ENCODE data around the gene RRAS2.
"Not testable (repeated sequence)": the region's sequence is repeated elsewhere in the genome, so short reads cannot be mapped to it uniquely, and the experiment has no call there.

Gene RRAS2

GRCh38 chr11:14357881-14358728, 878 bp downstream of the RRAS2 start:
- H3K27me3 ChIP-seq (ENCODE audit: insufficient read depth, poor library complexity, severe bottlenecking) = no peaks in the 10 kb centered on the region
- peak; percentile 75 for DNase-seq (ENCODE audit: low spot score)
- H3K9me3 ChIP-seq (ENCODE audit: severe bottlenecking) = no peaks in the 10 kb centered on the region
- H3K4me3 ChIP-seq (ENCODE audit: severe bottlenecking) = peak overlapping the region; percentile 99
- peaks cover 5% of the 10 kb centered on the region for H3K36me3 ChIP-seq (ENCODE audit: low read depth)
- TF ChIP-seq, protein P1, sequence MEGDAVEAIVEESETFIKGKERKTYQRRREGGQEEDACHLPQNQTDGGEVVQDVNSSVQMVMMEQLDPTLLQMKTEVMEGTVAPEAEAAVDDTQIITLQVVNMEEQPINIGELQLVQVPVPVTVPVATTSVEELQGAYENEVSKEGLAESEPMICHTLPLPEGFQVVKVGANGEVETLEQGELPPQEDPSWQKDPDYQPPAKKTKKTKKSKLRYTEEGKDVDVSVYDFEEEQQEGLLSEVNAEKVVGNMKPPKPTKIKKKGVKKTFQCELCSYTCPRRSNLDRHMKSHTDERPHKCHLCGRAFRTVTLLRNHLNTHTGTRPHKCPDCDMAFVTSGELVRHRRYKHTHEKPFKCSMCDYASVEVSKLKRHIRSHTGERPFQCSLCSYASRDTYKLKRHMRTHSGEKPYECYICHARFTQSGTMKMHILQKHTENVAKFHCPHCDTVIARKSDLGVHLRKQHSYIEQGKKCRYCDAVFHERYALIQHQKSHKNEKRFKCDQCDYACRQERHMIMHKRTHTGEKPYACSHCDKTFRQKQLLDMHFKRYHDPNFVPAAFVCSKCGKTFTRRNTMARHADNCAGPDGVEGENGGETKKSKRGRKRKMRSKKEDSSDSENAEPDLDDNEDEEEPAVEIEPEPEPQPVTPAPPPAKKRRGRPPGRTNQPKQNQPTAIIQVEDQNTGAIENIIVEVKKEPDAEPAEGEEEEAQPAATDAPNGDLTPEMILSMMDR (IDR thresholded peaks at IDR 0.05; ENCODE audit: poor library complexity, severe bottlenecking) = peak; percentile 9
- H3K27ac ChIP-seq (ENCODE audit: poor library complexity, severe bottlenecking) = peak overlapping the region; percentile 72
- ATAC-seq (ENCODE audit: low read depth) = peak; percentile 81
- H3K4me1 ChIP-seq (ENCODE audit: insufficient read depth, poor library complexity, severe bottlenecking) = peaks cover 6% of the 10 kb centered on the region

DNA sequence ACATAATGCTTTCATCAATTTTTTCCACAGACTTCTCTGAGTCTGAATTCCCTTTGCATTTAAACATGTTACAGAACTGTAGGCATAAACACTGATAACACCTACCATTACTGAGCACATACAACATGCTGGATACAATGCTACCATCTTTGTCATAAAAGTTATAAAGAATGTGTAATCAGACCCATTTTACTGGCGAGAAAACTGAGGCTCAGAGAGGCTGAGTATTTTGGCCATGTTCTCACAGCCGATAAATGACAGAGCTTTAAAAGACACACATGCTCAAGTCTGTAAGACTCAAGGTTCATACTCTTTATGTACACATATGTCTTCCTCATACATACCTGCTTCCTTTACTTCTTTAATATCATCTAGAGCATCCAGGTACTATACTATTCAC, 2.6 kb downstream of the RRAS2 start:
- no peak for DNase-seq (ENCODE audit: low spot score)
- H3K4me1 ChIP-seq (ENCODE audit: insufficient read depth, poor library complexity, severe bottlenecking) = peaks cover 6% of the 10 kb centered on the region
- H3K36me3 ChIP-seq (ENCODE audit: low read depth) = peaks cover 5% of the 10 kb centered on the region
- H3K27me3 ChIP-seq (ENCODE audit: insufficient read depth, poor library complexity, severe bottlenecking) = no peaks in the 10 kb centered on the region
- no peak for ATAC-seq (ENCODE audit: low read depth)
- no peak overlapping the region for H3K27ac ChIP-seq (ENCODE audit: poor library complexity, severe bottlenecking)
- H3K9me3 ChIP-seq (ENCODE audit: severe bottlenecking) = no peaks in the 10 kb centered on the region
- no peak overlapping the region for H3K4me3 ChIP-seq (ENCODE audit: severe bottlenecking)
- TF ChIP-seq, protein P1 (IDR thresholded peaks at IDR 0.05; ENCODE audit: poor library complexity, severe bottlenecking) = no peak

DNA sequence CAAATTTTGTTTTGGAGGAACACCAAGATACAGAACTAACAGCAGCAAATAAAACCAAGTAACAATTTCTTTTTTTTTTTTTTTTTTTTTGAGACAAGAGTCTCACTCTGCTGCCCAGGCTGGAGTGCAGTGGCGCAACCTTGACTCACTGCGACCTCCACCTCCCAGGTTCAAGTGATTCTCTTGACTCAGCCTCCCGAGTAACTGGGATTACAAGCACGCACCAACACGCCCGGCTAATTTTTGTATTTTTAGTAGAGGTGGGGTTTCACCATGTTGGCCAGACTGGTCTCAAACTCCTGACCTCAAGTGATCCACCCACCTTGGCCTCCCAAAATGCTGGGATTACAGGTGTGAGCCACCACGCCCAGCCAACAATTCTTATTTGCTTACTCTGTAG, 4.4 kb downstream of the RRAS2 start:
- ATAC-seq (ENCODE audit: low read depth); H3K27ac ChIP-seq (ENCODE audit: poor library complexity, severe bottlenecking); H3K27me3 ChIP-seq (ENCODE audit: insufficient read depth, poor library complexity, severe bottlenecking); H3K4me3 ChIP-seq (ENCODE audit: severe bottlenecking); DNase-seq (ENCODE audit: low spot score); H3K36me3 ChIP-seq (ENCODE audit: low read depth); H3K4me1 ChIP-seq (ENCODE audit: insufficient read depth, poor library complexity, severe bottlenecking); H3K9me3 ChIP-seq (ENCODE audit: severe bottlenecking): not testable (repeated sequence)

GRCh38 chr11:14350716-14351238, 8.2 kb downstream of the RRAS2 start:
- Histone ChIP-seq H3K4me3 (ENCODE audit: severe bottlenecking) (no peak overlapping the region), H3K36me3 (ENCODE audit: low read depth) (peaks cover 20% of the 10 kb centered on the region), H3K27me3 (ENCODE audit: insufficient read depth, poor library complexity, severe bottlenecking) (no peaks in the 10 kb centered on the region), H3K9me3 (ENCODE audit: severe bottlenecking) (peaks cover 3% of the 10 kb centered on the region), H3K4me1 (ENCODE audit: insufficient read depth, poor library complexity, severe bottlenecking) (no peaks in the 10 kb centered on the region), H3K27ac (ENCODE audit: poor library complexity, severe bottlenecking) (no peak overlapping the region)
- TF ChIP-seq, protein P1 (IDR thresholded peaks at IDR 0.05; ENCODE audit: poor library complexity, severe bottlenecking) = no peak
- DNase-seq (ENCODE audit: low spot score) (no peak), ATAC-seq (ENCODE audit: low read depth) (no peak)

DNA sequence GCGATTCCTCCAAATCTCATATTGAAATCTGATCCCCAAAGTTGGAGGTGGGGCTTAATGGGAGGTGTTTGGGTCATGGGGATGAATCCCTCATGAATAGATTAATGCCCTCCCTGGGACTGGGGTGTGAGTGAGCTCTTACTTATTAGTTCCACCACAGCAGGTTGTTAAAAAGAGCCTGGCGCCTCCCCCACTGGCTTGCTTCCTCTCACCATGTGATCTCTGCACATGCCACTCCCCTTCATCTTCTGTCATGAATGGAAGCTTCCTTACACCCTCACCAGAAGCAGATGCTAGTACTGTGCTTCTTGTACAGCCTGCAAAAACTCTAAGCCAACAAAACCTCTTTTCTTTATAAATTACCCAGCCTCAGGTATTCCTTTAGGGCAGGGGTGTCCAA, 8.8 kb downstream of the RRAS2 start:
- H3K4me3 ChIP-seq (ENCODE audit: severe bottlenecking) = no peak overlapping the region
- H3K9me3 ChIP-seq (ENCODE audit: severe bottlenecking) = peaks cover 3% of the 10 kb centered on the region
- no peaks in the 10 kb centered on the region for H3K4me1 ChIP-seq (ENCODE audit: insufficient read depth, poor library complexity, severe bottlenecking)
- TF ChIP-seq, protein P1 (IDR thresholded peaks at IDR 0.05; ENCODE audit: poor library complexity, severe bottlenecking) = no peak
- no peak overlapping the region for H3K27ac ChIP-seq (ENCODE audit: poor library complexity, severe bottlenecking)
- no peaks in the 10 kb centered on the region for H3K27me3 ChIP-seq (ENCODE audit: insufficient read depth, poor library complexity, severe bottlenecking)
- no peak for DNase-seq (ENCODE audit: low spot score)
- peaks cover 20% of the 10 kb centered on the region for H3K36me3 ChIP-seq (ENCODE audit: low read depth)
- ATAC-seq (ENCODE audit: low read depth) = no peak
